Measurements from ENCODE around the gene STAG1.

GRCh38 chr3:136532766-136533165 is 219.4 kb downstream of the STAG1 start:
- TF ChIP-seq CTCF (IDR thresholded peaks at IDR 0.05): no peak
- TF ChIP-seq POLR2A (IDR thresholded peaks at IDR 0.05): no peak
- TF ChIP-seq POLR2AphosphoS5 (IDR thresholded peaks at IDR 0.05; ENCODE audit: insufficient read depth in 1 of 2, low read depth in 1 of 2): no peak

All from vagina (tissue), 2 donors.